Measurements from ENCODE around the gene RNF224.
"Not testable (repeated sequence)": the region's sequence is repeated elsewhere in the genome, so short reads cannot be mapped to it uniquely, and the experiment has no call there.

The RNF224 gene

DNA sequence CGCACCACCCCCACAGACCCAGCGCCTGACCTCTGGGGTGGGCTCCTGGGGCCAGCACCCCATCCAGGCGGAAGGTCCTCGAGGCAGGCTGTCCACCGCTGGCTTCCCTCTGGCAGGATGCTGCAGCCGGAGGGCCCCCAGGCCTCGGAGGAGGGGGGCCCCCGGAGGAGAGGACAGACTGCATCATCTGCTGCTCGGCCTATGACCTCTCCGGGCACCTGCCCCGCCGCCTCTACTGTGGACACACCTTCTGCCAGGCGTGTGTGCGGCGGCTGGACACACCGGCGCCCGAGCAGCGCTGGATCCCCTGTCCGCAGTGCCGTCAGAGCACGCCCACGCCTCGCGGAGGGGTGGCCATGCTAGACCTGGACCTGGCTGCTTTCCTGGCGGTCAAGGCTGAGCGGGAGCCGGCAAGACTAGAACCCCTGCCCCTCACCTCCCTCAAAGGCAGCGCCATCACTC lies 1.2 kb downstream of the RNF224 start:
- no peak for DNase-seq (ENCODE audit: low read depth in 2 of 2)

- no peak for DNase-seq (ENCODE audit: low read depth in 2 of 2)
Measured at GRCh38 chr9:137228968-137229896, 1.9 kb downstream of the RNF224 start.

GRCh38 chr9:137229903-137230704 lies 2.8 kb downstream of the RNF224 start:
- no peak for DNase-seq (ENCODE audit: low read depth in 2 of 2)

GRCh38 chr9:137230705-137231371 lies 3.5 kb downstream of the RNF224 start, which contains the start of gene SLC34A3:
SLC34A3 (plus strand) TSS chr9:137230901; CDS start chr9:137231703, 802 bp downstream.
- no peak for DNase-seq (ENCODE audit: low read depth in 2 of 2)

- DNase-seq (ENCODE audit: low read depth in 2 of 2) = no peak
Measured at GRCh38 chr9:137231372-137232039, 4.2 kb downstream of the RNF224 start.

- DNase-seq (ENCODE audit: low read depth in 2 of 2) = no peak
Measured at GRCh38 chr9:137232101-137232500, 4.8 kb downstream of the RNF224 start.

DNA sequence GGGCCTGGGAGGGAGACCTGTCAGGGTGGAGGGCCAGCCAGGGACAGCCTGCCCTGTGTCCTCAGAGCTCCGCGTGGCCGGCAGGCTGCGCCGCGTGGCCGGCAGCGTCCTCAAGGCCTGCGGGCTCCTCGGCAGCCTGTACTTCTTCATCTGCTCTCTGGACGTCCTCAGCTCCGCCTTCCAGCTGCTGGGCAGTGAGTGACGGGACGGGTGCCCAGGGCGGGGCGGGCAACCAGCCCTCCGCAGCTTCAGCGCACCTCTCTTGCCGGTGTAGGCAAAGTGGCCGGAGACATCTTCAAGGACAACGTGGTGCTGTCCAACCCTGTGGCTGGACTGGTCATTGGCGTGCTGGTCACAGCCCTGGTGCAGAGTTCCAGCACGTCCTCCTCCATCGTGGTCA lies 5.2 kb downstream of the RNF224 start:
- DNase-seq (ENCODE audit: low read depth in 2 of 2) = no peak

DNA sequence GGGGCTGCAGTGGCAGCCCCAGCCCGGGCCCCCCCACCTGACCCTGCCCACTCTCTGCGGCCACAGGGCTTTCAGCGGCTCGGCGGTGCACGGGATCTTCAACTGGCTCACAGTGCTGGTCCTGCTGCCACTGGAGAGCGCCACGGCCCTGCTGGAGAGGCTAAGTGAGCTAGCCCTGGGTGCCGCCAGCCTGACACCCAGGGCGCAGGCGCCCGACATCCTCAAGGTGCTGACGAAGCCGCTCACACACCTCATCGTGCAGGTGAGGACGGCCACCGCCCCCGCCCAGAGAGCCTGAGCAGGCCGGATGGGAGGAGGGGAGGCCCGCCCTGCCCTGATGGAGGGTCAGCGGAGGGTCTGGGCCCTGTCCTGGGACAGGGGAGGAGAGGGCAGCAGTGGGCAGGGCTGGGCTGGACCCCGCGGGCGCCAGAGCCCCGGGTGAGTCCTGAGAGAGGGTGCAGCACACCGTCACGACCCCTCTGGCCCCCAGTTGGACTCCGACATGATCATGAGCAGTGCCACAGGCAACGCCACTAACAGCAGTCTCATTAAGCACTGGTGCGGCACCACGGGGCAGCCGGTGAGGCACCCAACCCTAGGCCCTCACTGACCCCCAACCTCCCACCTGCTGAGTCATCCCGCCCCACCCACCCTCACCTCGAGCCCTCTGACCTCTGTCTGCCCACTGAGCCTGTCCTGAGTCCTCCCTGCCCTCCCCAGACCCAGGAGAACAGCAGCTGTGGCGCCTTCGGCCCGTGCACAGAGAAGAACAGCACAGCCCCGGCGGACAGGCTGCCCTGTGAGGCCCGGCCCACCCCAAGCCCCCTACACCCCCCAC lies 6.1 kb downstream of the RNF224 start:
- no peak for DNase-seq (ENCODE audit: low read depth in 2 of 2)

GRCh38 chr9:137234055-137234697 lies 6.9 kb downstream of the RNF224 start:
- DNase-seq (ENCODE audit: low read depth in 2 of 2) = no peak

GRCh38 chr9:137234758-137235423 lies 7.6 kb downstream of the RNF224 start:
- DNase-seq (ENCODE audit: low read depth in 2 of 2) = no peak

GRCh38 chr9:137235424-137236237 lies 8.3 kb downstream of the RNF224 start:
- no peak for DNase-seq (ENCODE audit: low read depth in 2 of 2)

- peak; percentile 92 to 94 for DNase-seq (ENCODE audit: low read depth in 2 of 2)
Measured at GRCh38 chr9:137236238-137236935, 9.1 kb downstream of the RNF224 start.

DNA sequence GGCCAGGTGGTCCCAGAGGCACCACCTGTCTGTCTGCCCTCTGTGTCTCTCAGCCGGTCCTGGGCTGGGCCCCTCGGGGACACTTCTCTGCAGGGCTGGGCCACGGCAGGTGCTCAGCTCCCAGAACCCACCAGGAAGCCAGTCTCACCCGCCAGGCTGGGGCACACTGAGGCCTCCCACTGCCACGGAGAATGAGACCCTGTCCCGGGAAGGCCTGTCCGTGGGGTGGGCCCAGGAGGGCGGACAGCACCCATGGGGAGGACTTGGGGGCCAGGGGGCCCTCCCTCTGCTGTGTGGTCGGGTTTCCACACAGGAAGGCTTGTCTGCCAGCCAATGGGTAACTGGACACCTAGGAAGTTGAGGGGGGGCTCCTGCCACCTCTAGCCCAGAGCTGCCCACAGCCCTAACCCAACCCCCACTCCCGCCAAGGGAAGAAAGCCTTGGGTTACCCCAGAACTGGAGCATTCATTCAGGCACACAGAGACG lies 9.7 kb downstream of the RNF224 start:
- DNase-seq (ENCODE audit: low read depth in 2 of 2) = no peak

GRCh38 chr9:137237759-137238726 lies 10.7 kb downstream of the RNF224 start:
- DNase-seq (ENCODE audit: low read depth in 2 of 2) = no peak

GRCh38 chr9:137239541-137240200 lies 12.4 kb downstream of the RNF224 start:
- not testable (repeated sequence) for DNase-seq (ENCODE audit: low read depth in 2 of 2)

DNA sequence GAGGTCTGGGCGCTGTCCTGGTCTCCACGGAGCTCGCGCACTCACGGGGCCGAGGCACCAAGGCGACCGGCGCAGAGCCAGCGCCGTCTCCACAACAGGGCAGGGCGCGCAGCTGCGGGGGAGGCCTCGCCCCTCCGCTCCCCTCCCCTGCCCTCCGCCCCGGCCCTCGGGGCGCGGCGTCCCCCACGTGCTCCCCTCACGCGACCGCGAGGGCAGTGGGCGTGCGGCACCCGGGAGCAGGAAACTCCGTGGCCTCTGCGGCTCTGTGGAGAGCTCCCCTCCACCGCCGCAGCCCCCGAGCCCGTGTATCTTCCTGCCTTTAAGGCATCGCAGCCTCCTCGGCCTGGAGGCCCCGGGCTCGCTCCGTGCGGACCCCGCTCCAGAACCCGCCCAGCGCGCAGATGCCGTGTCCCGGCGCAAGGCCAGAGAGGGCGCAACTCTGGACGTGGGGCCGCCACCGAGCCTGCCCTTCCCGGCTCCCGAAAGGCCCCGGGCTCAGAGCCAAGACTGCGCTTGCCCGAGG lies 13.1 kb downstream of the RNF224 start:
- peak; percentile 61 to 63 for DNase-seq (ENCODE audit: low read depth in 2 of 2)
